Neural cell (in vitro differentiated cells): ENCODE measurements around the gene DNM3.

ENCODE experiments used
- RAD21 ChIP-seq: fragments of 450-650 bp; conservative IDR thresholded peaks from 2 replicates; pipeline ENCODE4 v1.6.1; 2014; ENCODE audit warnings: antibody characterized with exemption, mild to moderate bottlenecking, moderate library complexity
- TF ChIP-seq, protein P1 (sequence below): fragments of 450-650 bp; IDR thresholded peaks from 2 replicates; pipeline ENCODE4 v1.5.1; 2014; ENCODE audit warnings: antibody characterized with exemption, mild to moderate bottlenecking, moderate library complexity; ENCODE audit not compliant: poor library complexity, severe bottlenecking

DNA sequence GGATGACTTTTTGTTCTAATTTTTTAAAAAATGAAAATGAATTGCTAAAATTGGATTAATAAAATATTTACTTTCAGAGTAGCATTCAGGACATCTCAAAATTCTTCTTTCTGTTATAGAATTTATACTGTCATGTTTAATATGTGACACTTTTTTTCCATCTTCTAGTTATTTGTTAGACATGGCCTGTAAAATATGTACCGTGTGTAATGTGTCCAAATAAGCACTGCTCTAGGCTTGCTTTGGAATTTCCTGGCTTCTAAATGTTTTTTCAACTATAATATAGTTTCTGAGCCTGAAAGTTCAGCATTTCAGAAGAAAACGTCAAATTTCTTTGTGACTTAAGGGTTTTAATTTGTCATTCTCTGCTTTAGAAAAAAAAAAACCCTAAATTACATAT lies 243.6 kb downstream of the DNM3 start:
- TF ChIP-seq RAD21, result no peak
- TF ChIP-seq, protein P1, sequence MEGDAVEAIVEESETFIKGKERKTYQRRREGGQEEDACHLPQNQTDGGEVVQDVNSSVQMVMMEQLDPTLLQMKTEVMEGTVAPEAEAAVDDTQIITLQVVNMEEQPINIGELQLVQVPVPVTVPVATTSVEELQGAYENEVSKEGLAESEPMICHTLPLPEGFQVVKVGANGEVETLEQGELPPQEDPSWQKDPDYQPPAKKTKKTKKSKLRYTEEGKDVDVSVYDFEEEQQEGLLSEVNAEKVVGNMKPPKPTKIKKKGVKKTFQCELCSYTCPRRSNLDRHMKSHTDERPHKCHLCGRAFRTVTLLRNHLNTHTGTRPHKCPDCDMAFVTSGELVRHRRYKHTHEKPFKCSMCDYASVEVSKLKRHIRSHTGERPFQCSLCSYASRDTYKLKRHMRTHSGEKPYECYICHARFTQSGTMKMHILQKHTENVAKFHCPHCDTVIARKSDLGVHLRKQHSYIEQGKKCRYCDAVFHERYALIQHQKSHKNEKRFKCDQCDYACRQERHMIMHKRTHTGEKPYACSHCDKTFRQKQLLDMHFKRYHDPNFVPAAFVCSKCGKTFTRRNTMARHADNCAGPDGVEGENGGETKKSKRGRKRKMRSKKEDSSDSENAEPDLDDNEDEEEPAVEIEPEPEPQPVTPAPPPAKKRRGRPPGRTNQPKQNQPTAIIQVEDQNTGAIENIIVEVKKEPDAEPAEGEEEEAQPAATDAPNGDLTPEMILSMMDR, result no peak
